SK-N-SH (cell line): ENCODE results near the gene DDAH1. TPM values are rescaled to one million over a fixed set of nuclear protein-coding genes. Genes with fewer than 3 reads are reported as not detected.

Source experiments
- CTCF ChIA-PET: fragments of 300-600, 350-600 bp; formaldehyde crosslinking; extraction: SDS; loops from one replicate; lab custom pipeline; 2021; lab: Yijun Ruan, JAX
- POLR2A ChIA-PET: fragments of 350-600 bp; sonication (Branson Sonifier 250); formaldehyde crosslinking; extraction: SDS; loops from one replicate; lab custom pipeline; 2020; ENCODE audit warnings: antibody characterized with exemption, inconsistent platforms; lab: Yijun Ruan, JAX
- DNase-seq: peaks from one replicate; pipeline ENCODE4 v3.0.0; 2012
- H2AFZ ChIP-seq: fragments of 200-600 bp; sonication (generic); 2 replicates; pipeline ENCODE4 v1.8.1; 2016; ENCODE audit warnings: antibody characterized with exemption, mild to moderate bottlenecking, low read depth
- H3F3A ChIP-seq: fragments of 200-600 bp; sonication (generic); replicated peaks from 2 replicates; pipeline ENCODE3; 2016; ENCODE audit warnings: antibody characterized with exemption, mild to moderate bottlenecking; ENCODE audit not compliant: insufficient read depth
- H3K27ac ChIP-seq, 2 experiments: fragments of 200-500 bp in 1 of 2; fragments of 200-600 bp in 1 of 2; sonication (Bioruptor generic) in 1 of 2; sonication (generic), shearing (Covaris generic) in 1 of 2; 2 replicates each; pipeline versions ENCODE4 v1.5.1 to v1.6.1; 2014 to 2016; ENCODE audit warnings: low read depth in 2 of 2, inconsistent platforms in 1 of 2, low read length in 1 of 2, mild to moderate bottlenecking in 1 of 2, mixed read lengths in 1 of 2
- H3K27me3 ChIP-seq: fragments of 200-600 bp; sonication (generic), shearing (Covaris generic); 2 replicates; pipeline ENCODE4 v1.6.1; 2016; ENCODE audit warnings: mixed run types; ENCODE audit not compliant: insufficient read depth
- H3K36me3 ChIP-seq, 2 experiments: fragments of 200-500 bp in 1 of 2; fragments of 200-600 bp in 1 of 2; sonication (Bioruptor generic) in 1 of 2; sonication (generic) in 1 of 2; replicated peaks in 1 of 2; 2 replicates each; pipeline versions ENCODE3 to v1.5.1; 2014 to 2016; ENCODE audit warnings: low read length in 1 of 2, mild to moderate bottlenecking in 1 of 2; ENCODE audit not compliant: insufficient read depth in 2 of 2, control insufficient read depth in 1 of 2
- H3K4me1 ChIP-seq, 2 experiments: fragments of 200-500 bp in 1 of 2; fragments of 200-600 bp in 1 of 2; sonication (Bioruptor generic) in 1 of 2; sonication (generic), shearing (Covaris generic) in 1 of 2; 2 replicates each; pipeline versions ENCODE4 v1.5.1 to v1.6.1; 2014 to 2016; ENCODE audit warnings: low read depth in 1 of 2, low read length in 1 of 2, mixed run types in 1 of 2; ENCODE audit not compliant: insufficient read depth in 2 of 2, control insufficient read depth in 1 of 2
- H3K4me2 ChIP-seq: fragments of 200-600 bp; sonication (generic), shearing (Covaris generic); 2 replicates; pipeline ENCODE4 v1.6.1; 2017; ENCODE audit warnings: mixed run types
- H3K4me3 ChIP-seq, 2 experiments: fragments of 200-500 bp in 1 of 2; fragments of 200-600 bp in 1 of 2; sonication (Bioruptor generic) in 1 of 2; sonication (generic), shearing (Covaris generic) in 1 of 2; 2 replicates each; pipeline versions ENCODE4 v1.5.1 to v1.8.1; 2014 to 2016; ENCODE audit warnings: low read depth in 2 of 2, inconsistent platforms in 1 of 2, low read length in 1 of 2, mild to moderate bottlenecking in 1 of 2, mixed read lengths in 1 of 2, moderate library complexity in 1 of 2
- H3K79me2 ChIP-seq: fragments of 200-600 bp; sonication (generic); 2 replicates; pipeline ENCODE4 v1.8.1; 2017; ENCODE audit warnings: mild to moderate bottlenecking; ENCODE audit not compliant: insufficient read depth
- H3K9ac ChIP-seq: fragments of 200-600 bp; sonication (generic); 2 replicates; pipeline ENCODE4 v1.6.1; 2017; ENCODE audit warnings: mixed run types
- H3K9me2 ChIP-seq: fragments of 200-600 bp; sonication (generic); 2 replicates; pipeline ENCODE4 v1.6.1; 2017; ENCODE audit warnings: mixed run types
- H3K9me3 ChIP-seq: fragments of 200-600 bp; sonication (generic); 2 replicates; pipeline ENCODE4 v1.6.1; 2017; ENCODE audit warnings: mixed run types, mild to moderate bottlenecking, moderate library complexity
- H4K20me1 ChIP-seq: fragments of 200-600 bp; sonication (generic); 2 replicates; pipeline ENCODE4 v1.6.1; 2017; ENCODE audit warnings: mild to moderate bottlenecking, mixed run types; ENCODE audit not compliant: insufficient read depth
- CHD2 ChIP-seq: fragments of 150-350 bp; IDR thresholded peaks from 2 replicates; pipeline ENCODE4 v1.6.1; 2018; ENCODE audit warnings: low read length; ENCODE audit not compliant: partially characterized antibody
- EZH2phosphoT487 ChIP-seq: fragments of 200-600 bp; sonication (generic); IDR thresholded peaks from 2 replicates; pipeline ENCODE4 v1.6.1; 2017; ENCODE audit warnings: low read depth, mixed run types, mild to moderate bottlenecking, antibody characterized with exemption, moderate library complexity, borderline replicate concordance
- FOXJ3 ChIP-seq: sonication (generic); formaldehyde crosslinking; IDR thresholded peaks from 2 replicates; pipeline ENCODE4 v1.5.1; 2020; ENCODE audit warnings: mild to moderate bottlenecking, missing genetic modification reagents
- FOXM1 ChIP-seq: IDR thresholded peaks from 2 replicates; pipeline ENCODE4 v1.4.0; 2012; ENCODE audit warnings: low read depth, mild to moderate bottlenecking
- GABPA ChIP-seq: IDR thresholded peaks from 2 replicates; pipeline ENCODE4 v1.4.0; 2012; ENCODE audit warnings: low read depth, mild to moderate bottlenecking
- GATA2 ChIP-seq: sonication (generic); formaldehyde crosslinking; IDR thresholded peaks from 2 replicates; pipeline ENCODE4 v1.5.0; 2020; ENCODE audit warnings: mild to moderate bottlenecking, missing genetic modification reagents
- IRF3 ChIP-seq: fragments of 150-350 bp; IDR thresholded peaks from 2 replicates; pipeline ENCODE4 v1.6.1; 2016; ENCODE audit warnings: mild to moderate bottlenecking, low read depth, low read length
- NFIC ChIP-seq: IDR thresholded peaks from 2 replicates; pipeline ENCODE4 v1.4.0; 2012; ENCODE audit warnings: borderline replicate concordance
- PBX3 ChIP-seq: IDR thresholded peaks from 2 replicates; pipeline ENCODE4; 2012
- RFX5 ChIP-seq: IDR thresholded peaks from 2 replicates; pipeline ENCODE4 v1.6.1; 2012; ENCODE audit warnings: mild to moderate bottlenecking, improper control_type of control experiment, low read length
- SMC3 ChIP-seq: IDR thresholded peaks from 2 replicates; pipeline ENCODE4 v1.6.1; 2012; ENCODE audit warnings: low read depth, low read length, improper control_type of control experiment
- WGBS: methylation state at CpG from one replicate; pipeline ENCODE4 v1.1.6; 2017; ENCODE audit warnings: low lambda C conversion rate; 5-methylcytosine and 5-hydroxymethylcytosine counted together
- polyA plus RNA-seq, 3 experiments: library from polyadenylated mRNA; depleted of rRNA; stranded (reverse); fragments of >200 nt; gene quantifications; 2 replicates each; pipeline ENCODE4 v1.2.3, GENCODE V29; 2012
- TF ChIP-seq, protein P1 (sequence below): fragments of 200-600 bp; sonication (generic); IDR thresholded peaks from 2 replicates; pipeline ENCODE4 v1.6.1; 2017; ENCODE audit warnings: antibody characterized with exemption, mild to moderate bottlenecking, moderate library complexity

Gene DDAH1
- polyA plus RNA-seq, 1 of the 3 experiments (the other 2 are of a cell fraction) = 64.3 TPM

GRCh38 chr1:85433096-85433495 is 31.9 kb downstream of the DDAH1 start:
- Histone ChIP-seq H3K79me2 (peaks cover 93% of the 10 kb centered on the region), H3K9ac (no peak overlapping the region), H3K4me3 (no peak overlapping the region), H3F3A (peaks cover 19% of the 10 kb centered on the region), H3K9me2 (no peaks in the 10 kb centered on the region), H3K27me3 (no peaks in the 10 kb centered on the region), H4K20me1 (peaks cover 15% of the 10 kb centered on the region), H3K4me1 (peaks cover 7 to 11% of the 10 kb centered on the region in 2 experiments; a peak in 2 of 4 replicates), H3K27ac (no peak overlapping the region), H3K4me2 (no peak overlapping the region), H3K9me3 (no peaks in the 10 kb centered on the region; the same call in 1 of the 2 replicates), H3K36me3 (peaks cover 0 to 37% of the 10 kb centered on the region in 2 experiments), H2AFZ (no peak overlapping the region)
- ChIA-PET CTCF (no interaction called here), POLR2A (no interaction called here)
- TF ChIP-seq GATA2 (CRISPR knock-in tag) = no peak
- no peak for TF ChIP-seq NFIC
- no peak for TF ChIP-seq EZH2phosphoT487
- no peak for TF ChIP-seq GABPA
- no peak for TF ChIP-seq IRF3
- TF ChIP-seq PBX3 = no peak
- no peak for TF ChIP-seq CHD2
- TF ChIP-seq SMC3 = no peak
- no peak for TF ChIP-seq FOXJ3 (CRISPR knock-in tag)
- TF ChIP-seq, protein P1, sequence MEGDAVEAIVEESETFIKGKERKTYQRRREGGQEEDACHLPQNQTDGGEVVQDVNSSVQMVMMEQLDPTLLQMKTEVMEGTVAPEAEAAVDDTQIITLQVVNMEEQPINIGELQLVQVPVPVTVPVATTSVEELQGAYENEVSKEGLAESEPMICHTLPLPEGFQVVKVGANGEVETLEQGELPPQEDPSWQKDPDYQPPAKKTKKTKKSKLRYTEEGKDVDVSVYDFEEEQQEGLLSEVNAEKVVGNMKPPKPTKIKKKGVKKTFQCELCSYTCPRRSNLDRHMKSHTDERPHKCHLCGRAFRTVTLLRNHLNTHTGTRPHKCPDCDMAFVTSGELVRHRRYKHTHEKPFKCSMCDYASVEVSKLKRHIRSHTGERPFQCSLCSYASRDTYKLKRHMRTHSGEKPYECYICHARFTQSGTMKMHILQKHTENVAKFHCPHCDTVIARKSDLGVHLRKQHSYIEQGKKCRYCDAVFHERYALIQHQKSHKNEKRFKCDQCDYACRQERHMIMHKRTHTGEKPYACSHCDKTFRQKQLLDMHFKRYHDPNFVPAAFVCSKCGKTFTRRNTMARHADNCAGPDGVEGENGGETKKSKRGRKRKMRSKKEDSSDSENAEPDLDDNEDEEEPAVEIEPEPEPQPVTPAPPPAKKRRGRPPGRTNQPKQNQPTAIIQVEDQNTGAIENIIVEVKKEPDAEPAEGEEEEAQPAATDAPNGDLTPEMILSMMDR = no peak
- no peak for TF ChIP-seq RFX5
- WGBS = 95% methylated on average over 5 of the region's 5 CpGs
- no peak for DNase-seq

- Histone ChIP-seq H3K9me3 (no peaks in the 10 kb centered on the region; the same call in 1 of the 2 replicates), H3K27me3 (no peaks in the 10 kb centered on the region), H3K79me2 (peaks cover 95% of the 10 kb centered on the region), H3K36me3 (peaks cover 0 to 40% of the 10 kb centered on the region in 2 experiments)
- TF ChIP-seq FOXM1 = no peak
- TF ChIP-seq, all 33 proteins: peak for 0
- Histone ChIP-seq H3K4me3 (no peak overlapping the region), H3K9ac (no peak overlapping the region), H3K4me1 (peaks cover 0 to 5% of the 10 kb centered on the region in 2 experiments; a peak in 3 of 4 replicates), H2AFZ (no peak overlapping the region), H3K4me2 (no peak overlapping the region), H3K9me2 (no peaks in the 10 kb centered on the region), H3K27ac (peak overlapping the region; percentile 20 to 70; a peak in 2 of 4 replicates), H4K20me1 (peaks cover 5% of the 10 kb centered on the region; the same call in 1 of the 2 replicates), H3F3A (peaks cover 17% of the 10 kb centered on the region)
- WGBS = 80% methylated on average over 2 of the region's 2 CpGs
- POLR2A ChIA-PET = no interaction called here
- no peak for DNase-seq
- CTCF ChIA-PET = interaction anchor here (0.6 kb wide), 1 partner anchor 118 kb away, joined by 3 read pairs; no protein-coding TSS in a partner anchor
These were observed 36.4 kb downstream of the DDAH1 start for GRCh38 chr1:85428471-85429089.
